A673 (cell line): ENCODE results near the gene CHKB.

Source experiments
- CTCF ChIP-seq: fragments of 300-800, 200-600 bp; sonication (generic); conservative IDR thresholded peaks from 2 replicates; pipeline ENCODE4 v1.5.1; 2017; ENCODE audit warnings: low read depth, mild to moderate bottlenecking, antibody characterized with exemption, low read length, moderate library complexity, mixed read lengths
- EZH2 ChIP-seq: fragments of 200-600 bp; sonication (generic); IDR thresholded peaks from 2 replicates; pipeline ENCODE4 v1.6.1; 2017; ENCODE audit warnings: borderline replicate concordance, low read depth, mild to moderate bottlenecking, mixed read lengths, antibody characterized with exemption, low read length; ENCODE audit not compliant: poor library complexity, severe bottlenecking

GRCh38 chr22:50579752-50580151 lies 2.9 kb downstream of the CHKB start:
- TF ChIP-seq CTCF = no peak
- no peak for TF ChIP-seq EZH2
